NK-92 treated with Interleukin-12 subunit alpha and Interleukin-12 subunit beta, amount 100 ng/mL, for 24 hours (cell line): ENCODE results near the gene CELF1.

Source experiments
- DNase-seq: peaks from one replicate; lab custom pipeline; 2025; lab: John Stamatoyannopoulos, UW

Gene CELF1

DNA sequence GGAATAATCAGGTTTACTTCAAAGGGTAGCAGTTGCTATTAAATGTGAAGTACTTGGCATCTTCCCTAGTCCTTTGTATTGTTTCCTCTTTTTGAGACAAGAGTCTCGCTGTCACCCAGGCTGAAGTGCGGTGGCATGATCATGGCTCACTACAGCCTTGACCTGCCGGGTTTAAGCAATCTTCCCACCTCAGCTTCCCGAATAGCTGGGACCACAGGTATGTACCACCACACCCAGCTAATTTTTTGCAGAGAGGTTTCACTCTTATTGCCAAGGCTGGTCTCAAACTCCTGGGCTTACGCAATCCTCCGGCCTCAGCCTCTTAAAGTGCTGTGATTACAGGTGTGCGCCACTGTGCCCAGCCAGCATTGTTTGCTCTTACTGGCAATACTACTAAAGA lies 67.8 kb downstream of the CELF1 start:
- no peak for DNase-seq

DNA sequence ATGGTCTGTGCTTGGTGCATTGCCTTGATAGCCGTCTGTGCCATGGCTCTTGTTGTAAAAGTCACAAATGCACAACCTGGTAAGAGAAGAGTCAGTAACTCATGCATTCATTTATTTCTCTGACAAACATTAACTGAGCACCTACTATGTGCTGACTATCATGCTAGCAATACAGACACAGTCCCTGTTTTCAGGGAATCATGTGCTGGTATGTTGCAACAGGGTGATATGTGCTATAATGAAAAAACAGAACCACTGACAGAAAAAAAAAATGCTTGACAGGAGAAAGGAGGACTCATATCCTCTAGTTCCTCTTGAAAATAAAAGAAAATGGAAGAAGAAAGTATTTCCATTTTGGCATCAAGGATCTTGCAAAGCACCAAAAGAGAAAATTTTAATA lies 69.5 kb downstream of the CELF1 start:
- DNase-seq: no peak

DNA sequence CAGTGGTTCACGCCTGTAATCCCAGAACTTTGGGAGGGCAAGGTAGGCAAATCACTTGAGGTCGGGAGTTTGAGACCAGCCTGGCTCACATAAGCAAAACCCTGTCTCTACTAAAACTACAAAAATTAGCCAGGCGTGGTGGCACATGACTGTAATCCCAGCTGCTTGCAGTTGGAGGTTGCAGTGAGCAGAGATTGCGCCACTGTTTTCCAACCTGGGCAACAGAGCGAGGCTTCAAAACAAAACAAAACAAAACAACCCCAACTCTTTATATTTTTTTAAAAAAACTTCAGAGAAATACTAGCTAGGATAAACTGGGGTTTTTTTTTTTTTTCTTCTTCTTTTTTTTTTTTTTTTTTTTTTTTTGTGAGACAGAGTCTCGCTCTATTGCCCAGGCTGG lies 72.2 kb downstream of the CELF1 start:
- DNase-seq: no peak

DNA sequence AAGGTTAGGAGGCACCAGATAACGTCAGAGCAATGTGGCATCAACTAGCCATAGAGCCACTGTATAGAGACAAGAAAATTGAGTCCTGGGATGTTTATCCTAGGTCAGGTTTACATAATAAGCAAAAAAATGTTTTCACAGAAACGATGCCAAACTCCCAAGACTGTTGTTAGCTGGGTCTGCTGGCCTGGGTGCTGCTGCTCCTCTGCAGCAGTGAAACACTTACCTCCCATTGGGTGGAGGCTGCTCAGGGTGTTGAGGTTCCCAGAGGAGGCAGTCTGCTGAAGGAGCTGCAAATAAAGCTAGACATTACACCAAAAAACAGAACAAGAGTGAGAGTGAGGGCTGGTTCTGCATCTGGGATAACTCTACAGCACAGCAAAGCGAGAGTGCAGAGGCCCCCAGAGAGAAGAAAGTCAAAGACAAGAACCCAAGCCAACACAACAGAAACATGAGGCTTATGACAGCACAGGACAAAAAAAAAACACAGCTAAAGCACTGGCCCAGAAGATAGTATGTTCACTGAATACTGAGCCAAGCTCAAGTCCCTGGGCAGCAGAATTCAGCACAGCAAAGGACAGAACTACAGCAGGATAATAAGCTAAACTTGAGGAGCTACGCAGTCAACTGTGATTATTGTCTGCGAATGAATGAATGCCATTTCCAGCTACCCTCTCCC lies 74.1 kb downstream of the CELF1 start:
- DNase-seq: no peak

DNA sequence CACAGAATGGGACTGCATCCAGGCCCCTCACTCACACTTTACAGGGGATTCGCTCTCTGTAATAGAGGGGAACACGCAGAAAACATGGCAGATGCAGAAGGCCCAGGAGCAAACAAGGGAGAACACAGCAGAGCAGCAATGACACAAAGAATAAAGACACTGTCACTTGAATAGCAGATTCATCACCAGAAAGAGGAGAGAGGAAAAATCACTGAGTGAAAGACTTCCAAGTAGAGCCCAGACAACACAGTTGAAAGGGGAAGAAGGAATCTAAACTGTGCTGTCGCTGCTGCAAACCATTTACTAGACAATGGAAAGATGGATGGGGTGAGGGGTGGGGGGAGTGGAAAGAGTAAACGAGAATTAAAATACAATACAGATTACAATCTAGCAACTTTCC lies 75.2 kb downstream of the CELF1 start:
- no peak for DNase-seq

DNA sequence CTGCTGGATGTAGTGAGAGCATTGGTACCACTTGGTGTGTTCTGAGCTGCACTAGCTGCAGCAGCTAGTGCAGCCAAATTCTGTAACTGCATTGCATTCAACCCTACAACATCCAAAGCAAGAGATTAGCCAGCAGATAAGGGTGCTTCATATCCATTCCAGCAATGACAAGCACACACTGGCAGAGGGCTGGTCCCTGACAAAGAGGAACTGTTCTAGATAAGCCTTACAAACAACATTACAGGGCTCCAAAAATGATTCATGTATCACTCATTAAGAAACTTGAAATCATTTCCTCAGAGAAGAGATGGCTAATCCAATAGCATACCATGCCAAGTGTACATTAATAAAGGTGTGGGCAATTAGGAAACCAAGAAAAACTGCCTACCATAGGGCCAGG lies 75.6 kb downstream of the CELF1 start:
- no peak for DNase-seq

DNA sequence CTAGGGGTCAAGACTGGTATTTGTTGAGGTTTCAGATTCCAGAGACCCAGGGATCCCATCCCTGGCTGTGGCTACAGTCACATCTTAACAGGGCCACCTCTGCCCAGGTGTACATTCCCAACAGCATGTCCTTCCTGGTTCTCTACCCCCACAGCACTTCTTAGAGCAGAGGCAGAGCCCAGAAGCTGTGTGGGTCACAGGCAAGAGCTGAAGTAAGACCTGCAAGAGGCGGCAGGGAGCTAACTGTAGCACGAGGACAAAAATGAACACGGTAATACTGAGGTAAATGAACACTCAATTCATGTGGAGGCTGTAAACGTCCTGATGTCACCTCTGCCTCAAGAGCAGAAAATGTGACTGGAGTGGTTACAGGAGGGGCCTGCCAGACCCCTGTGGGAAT lies 82.3 kb downstream of the CELF1 start:
- no peak for DNase-seq

DNA sequence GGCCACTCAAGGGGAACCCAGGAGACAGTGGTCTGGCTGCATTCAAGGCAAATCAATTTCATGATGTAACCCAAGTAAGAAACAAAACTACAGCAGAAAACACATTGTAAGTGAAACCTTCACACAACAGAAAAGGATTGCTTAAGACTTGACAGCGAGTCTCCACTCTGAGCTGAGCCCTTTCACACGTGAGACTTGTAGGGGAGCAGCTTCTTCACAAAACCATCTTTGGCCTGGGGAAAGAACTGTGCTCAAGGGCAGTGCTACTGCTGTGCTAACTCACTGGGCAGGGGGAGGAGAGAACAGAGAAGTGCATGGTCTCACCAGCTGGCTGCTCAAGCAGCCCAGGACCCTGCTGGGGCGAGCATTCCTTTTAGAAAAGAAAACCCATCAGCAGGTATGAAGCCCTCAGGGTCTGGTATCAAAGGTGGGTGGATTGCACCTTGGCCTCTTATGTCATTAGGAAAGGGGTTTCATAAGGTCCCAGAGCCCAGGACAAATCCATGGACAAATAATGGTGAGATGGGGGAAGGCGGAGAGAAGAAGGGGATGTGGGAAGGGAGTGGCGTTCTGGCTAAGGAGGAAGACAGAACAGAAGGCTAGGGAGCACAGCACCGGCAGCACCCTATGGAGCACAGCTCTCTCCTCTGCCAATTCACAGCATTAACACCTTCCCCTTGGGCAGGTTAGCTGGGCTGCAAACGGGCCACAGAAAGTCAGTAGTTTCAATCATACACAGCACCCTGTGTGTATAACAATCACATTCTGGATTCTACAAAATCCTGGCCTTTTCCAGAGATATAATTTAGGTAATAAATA lies 83.4 kb downstream of the CELF1 start:
- DNase-seq: no peak

DNA sequence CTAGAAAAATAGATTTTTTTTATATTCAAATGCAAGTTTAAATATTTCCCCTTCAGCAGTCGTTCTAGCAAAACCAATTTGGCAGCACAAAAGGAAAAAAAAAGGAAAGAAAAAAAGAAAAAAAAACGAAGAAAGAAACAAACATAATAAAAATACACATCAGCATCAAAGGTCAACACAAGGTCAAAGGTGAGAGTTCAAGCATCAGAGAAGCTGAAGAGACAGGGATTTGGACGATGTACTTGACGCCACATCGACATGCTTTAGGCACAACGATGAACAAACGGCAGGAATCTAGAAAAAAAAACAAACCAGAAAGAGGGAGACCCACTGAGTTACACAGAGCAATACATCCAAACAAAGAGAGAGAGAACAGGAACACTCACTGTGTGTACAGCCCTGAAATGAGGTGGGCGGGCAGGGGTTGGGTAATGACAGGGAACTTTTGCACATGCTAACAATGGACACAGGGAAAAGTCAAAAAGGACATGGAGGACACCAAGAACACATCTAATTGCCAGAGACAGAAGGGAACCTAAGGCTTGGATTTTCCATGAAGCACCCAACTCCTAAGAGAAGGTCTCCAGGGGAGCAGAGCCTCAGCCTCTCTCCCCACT lies 84.2 kb downstream of the CELF1 start:
- DNase-seq: no peak

DNA sequence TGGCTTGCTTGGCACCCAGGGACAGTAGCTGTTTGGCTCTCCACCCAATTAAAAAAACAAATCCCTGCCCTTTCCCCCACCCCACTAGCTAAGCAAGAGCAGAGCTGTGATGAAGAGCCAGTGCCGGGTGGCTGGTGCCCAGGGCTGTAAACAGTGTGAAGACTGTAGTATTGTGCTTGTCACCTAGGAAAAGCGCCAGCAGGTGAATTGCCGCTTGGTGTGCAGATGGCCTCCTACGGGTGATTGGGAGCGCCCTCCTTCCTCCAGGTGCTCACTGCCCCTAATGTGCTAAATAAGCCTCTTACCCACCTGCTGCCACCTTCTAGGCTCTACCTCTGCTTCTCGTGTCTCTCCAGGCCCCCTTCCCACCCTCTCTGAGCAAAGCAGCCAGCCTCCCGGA lies 85.6 kb downstream of the CELF1 start:
- DNase-seq: no peak

DNA sequence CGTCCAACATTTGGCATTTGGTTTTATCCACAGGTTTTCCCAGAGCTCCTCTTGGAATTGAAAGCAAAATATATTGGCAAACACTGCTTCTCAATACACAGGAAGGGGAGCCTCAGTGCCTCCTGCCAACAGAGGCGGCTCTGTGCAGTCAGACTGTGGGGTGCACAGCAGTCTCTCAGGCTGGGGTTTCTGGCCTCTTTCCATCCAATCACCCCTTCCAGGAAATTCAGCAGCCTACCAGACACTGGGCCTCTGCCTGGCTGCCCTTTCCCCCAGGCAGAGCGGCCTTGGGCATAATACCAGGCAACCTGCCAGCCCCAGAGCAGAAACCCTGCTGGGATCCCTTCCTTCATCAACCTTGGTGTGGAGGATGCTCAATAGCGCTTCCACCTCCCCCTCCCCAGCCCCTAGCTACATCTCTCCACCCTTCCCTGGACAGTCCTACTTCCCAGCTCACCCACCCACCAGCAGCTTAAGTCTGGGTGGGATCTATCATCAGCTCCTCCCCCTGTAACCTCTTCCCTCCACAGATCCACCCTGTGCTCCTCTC lies 86.2 kb downstream of the CELF1 start:
- DNase-seq: no peak

DNA sequence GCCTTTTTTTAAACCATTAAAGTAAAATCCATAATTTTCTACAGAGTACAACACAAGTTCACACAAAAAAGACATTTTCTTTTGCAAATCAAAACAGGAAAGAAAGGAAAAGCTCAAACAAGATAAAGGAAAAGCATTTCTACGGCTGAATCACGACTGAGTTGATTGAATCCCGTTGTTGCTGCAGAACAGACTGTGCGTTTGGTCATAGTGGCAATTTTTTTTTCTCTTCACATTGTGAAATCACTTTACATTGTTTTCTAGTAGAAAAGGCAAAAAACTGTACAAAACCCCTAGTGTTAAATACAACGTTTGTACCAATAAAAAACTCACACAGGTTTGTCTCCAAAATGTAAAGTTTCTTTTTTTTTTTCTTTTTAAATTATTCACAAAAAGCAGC lies 86.7 kb downstream of the CELF1 start:
- no peak for DNase-seq

DNA sequence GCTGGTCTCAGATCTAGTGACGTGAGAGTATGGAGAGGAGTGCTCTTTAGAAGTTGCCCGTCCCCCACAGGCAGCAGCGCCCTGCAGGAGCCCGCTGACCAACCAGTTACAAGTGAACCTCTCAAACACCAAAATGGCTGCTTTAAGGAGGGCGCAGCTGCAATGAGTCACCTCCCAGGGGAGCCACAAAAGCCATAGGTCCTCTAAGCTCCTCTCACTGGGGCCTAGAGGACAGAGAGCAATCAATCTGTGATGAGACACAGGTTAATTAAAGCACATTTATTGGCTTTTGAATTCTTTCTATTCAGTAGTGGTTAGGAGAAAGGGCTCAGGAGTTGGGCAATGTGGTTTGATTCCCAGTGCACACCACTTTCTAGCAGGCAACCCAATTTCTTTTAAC lies 88.4 kb downstream of the CELF1 start:
- DNase-seq: no peak

DNA sequence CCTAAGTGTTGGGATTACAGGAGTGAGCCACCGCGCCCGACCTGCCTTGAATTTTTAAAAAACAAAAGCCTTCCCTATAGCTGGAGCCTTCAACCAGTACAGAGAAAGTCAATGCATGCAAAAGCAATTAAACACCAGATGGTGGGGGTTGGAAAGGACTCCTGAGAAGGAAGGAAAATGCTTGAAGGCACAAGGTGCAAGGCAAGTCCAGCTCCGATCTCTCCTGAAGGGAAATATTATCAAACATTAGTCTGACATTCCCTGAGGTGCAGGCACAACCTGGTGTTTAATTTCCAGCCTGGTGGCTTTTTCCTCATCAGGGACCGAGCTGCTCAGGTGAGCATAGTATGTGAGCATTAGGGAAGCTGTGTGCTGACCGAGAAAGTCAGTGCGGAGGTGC lies 91.1 kb downstream of the CELF1 start:
- DNase-seq: no peak

DNA sequence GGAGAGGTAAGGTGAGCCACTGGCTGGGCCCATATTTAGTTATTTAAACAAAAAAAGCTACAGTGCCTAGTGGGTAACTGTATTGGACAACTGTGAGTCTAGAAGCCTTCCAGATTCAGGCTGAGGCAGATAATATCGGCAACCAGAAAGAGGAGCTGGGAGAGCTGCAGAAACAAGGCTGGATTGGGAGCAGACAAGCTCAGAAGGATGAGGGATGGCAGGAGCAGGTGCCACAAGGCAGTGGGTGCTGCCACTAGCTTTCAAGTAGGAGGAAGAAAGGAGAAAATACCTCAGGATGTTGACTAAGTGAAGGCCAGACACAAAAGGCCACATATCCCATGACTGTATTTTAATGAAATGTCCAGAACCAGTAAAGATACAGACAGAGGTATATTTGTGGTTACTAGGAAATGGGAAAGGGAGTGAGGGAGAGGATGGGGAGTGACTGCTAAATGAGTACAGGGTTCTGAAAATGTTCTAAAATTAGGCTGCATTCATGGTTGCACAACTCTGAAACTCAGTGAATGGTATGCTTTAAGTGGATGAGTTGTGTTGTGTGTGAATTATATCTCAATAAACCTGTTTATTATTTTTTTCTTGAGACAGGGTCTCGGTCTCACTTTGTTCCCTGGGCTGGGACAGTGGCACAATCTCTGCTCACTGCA lies 92.2 kb downstream of the CELF1 start:
- DNase-seq: no peak

DNA sequence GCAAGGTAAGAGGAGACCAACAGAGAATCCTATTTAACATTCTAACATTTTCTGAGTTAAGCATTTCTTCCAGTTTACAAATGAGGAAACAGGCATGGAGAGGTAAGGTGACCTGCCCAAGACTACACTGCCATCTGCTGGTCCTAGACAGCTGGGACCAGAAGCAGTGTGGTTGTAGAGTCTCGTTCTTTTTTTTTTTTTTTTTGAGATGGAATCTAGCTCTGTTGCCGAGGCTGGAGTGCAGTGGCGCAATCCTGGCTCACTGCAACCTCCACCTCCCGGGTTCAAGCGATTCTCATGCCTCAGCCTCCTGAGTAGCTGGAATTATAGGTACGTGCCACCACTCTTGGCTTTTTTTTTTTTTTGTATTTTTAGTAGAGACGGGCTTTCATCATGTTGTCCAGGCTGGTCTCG lies 98.7 kb downstream of the CELF1 start:
- peak; percentile 8 for DNase-seq

DNA sequence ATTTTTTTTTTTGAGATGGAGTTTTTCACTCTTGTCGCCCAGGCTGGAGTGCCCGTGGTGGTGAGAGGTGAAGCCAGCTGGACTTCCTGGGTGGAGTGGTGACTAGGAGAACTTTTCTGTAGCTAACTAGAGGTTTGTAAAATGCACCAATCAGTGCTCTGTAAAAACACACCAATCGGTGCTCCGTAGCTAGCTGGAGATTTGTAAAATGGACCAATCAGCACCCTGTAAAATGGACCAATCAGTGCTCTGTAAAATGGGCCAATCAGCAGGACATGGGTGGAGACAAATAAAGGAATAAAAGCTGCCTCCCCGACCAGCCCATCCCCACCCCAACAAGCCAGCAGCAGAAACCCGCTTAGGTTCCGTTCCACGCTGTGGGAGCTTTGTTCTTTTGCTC lies 99.6 kb downstream of the CELF1 start:
- no peak for DNase-seq

DNA sequence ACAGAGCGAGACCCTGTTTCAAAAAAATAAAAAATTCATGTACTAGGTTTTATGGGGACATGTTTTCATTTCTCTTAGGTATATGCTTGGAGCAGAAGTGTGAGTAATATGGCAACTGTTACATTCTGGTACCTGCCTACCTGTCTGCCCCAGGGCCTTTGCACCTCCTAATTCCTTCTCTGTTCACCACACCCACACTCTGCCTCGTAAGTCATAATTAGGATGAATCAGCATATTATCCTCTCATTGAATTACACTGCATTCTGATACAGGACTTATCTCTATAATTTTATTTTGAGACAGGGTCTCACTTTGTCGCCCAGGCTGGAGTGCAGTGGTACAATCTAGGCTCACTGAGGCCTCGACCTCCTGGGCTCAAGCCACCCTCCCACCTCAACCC lies 100.9 kb downstream of the CELF1 start:
- no peak for DNase-seq

DNA sequence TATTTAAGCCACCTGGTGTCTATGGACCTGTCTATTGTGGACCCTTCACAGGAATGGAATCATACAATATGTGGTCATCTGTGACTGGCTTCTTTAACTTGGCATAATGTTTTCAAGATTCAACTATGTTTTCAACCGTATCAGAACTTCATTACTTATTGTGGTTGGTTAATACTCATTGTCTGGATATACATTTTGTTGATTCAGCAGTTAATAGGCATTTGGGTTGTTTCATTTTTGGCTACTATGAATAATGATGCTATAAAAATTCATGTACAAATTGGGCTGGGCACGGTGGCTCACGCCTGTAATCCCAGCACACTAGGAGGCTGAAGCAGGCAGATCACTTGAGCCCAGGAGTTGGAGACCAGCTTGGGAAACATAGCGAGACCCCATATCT lies 101.5 kb downstream of the CELF1 start:
- no peak for DNase-seq

DNA sequence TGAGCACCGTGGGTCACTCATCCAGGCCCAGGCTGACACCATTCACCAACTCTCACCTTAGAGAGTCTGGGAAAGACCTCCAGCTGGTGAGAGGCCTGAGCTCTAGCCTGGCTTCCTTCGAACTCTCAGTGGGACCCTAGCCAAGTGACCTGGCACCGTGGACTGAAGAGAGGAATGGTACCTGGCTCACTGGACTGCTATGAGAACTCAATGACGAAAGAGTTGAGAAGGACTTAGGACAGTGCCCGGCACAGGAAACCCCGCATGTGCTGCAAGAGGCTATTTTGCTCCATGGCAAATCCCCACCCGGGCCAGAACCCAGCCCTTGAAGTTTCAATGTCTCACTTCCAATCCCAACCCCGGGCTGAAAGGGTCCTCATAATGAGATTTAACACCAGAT lies 103.4 kb downstream of the CELF1 start:
- DNase-seq: no peak

DNA sequence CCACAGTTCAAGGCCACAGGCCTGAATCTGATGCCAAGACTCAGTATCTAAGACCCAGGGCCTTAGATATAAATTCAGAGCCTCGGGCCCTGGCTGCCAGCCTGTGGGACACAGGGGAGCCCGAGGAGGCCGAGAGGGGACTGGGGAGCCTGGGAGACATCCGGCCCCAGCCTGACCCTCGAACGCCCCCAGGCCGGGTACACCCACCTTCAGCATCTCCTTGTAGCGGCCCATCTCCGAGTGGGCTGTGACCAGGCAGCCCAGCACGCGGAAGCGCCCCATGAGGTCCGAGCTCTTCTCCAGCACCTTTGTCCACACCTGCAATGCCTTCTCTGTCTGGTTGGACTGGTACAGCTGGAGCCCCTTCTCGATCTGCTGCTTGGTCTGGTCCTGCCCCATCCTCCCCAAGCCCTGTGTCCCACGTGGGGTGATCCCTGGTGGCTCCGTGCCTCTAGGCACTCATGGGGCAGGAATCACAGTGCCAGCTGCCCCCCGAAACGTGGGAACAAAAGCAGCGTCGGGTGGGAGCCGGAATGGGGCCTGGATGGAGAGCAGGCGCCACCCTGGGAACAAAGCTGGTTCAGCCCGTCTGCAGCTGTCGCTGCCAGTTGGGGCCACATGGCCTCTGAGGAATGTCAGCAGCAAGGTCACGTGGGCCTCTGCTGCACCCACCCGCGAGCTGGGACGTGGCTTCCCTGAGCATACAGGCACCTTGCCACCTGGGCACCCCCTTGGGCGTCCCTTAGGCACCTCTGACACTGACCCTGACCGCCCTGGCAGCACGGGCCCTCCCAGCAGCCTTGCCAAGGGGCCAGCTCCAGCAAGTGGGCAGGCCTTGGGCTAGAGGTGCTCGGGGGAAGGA lies 104.1 kb downstream of the CELF1 start, which contains the start of gene RAPSN:
RAPSN (minus strand) TSS at position 571 of the 862 bp plus-strand sequence; CDS start at position 399, 172 bp downstream.
- no peak for DNase-seq
